GM12873 (cell line): ENCODE data around the gene GPR35.

Source experiments
- TF ChIP-seq, protein P1 (sequence below): IDR thresholded peaks from 2 replicates; pipeline ENCODE4 v1.5.1; 2012; ENCODE audit warnings: low read depth, mild to moderate bottlenecking, moderate library complexity, low read length, control low read depth; ENCODE audit not compliant: insufficient read depth; ENCODE audit errors: missing control alignments

GPR35 gene

DNA sequence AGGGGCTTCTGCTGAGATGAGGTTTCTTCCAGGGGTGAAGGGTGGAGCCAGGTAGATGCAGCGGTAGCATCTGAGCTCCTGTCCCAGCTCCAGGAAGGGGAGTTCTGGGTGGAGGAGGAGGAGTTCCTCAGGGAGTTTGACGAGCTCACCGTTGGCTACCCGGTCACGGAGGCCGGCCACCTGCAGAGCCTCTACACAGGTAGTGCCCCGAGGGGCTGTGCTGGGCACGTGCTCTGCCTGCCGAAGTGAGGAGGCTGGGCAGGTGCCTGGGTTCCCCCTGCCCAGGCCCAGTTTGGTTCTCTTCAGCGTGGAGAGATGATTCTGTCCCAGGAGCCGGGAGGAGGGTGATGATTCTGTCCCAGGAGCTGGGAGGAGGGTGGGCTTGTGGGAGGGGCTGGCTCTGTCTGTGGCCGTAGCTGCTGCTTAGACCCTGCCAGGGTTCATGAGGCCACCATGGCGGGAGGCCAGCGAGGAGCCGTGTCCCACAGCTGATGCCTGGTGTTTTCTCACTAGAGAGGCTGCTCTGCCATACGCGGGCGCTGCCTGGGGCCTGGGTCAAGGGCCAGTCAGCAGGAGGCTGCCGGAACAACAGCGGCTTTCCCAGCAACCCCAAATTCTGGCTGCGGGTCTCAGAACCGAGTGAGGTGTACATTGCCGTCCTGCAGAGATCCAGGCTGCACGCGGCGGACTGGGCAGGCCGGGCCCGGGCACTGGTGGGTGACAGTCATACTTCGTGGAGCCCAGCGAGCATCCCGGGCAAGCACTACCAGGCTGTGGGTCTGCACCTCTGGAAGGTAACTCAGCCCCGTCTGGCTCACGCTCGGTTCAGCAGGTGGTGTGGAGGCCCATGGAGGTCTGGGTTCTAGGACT is 30.5 kb upstream of the GPR35 start:
- TF ChIP-seq, protein P1, sequence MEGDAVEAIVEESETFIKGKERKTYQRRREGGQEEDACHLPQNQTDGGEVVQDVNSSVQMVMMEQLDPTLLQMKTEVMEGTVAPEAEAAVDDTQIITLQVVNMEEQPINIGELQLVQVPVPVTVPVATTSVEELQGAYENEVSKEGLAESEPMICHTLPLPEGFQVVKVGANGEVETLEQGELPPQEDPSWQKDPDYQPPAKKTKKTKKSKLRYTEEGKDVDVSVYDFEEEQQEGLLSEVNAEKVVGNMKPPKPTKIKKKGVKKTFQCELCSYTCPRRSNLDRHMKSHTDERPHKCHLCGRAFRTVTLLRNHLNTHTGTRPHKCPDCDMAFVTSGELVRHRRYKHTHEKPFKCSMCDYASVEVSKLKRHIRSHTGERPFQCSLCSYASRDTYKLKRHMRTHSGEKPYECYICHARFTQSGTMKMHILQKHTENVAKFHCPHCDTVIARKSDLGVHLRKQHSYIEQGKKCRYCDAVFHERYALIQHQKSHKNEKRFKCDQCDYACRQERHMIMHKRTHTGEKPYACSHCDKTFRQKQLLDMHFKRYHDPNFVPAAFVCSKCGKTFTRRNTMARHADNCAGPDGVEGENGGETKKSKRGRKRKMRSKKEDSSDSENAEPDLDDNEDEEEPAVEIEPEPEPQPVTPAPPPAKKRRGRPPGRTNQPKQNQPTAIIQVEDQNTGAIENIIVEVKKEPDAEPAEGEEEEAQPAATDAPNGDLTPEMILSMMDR = no peak

DNA sequence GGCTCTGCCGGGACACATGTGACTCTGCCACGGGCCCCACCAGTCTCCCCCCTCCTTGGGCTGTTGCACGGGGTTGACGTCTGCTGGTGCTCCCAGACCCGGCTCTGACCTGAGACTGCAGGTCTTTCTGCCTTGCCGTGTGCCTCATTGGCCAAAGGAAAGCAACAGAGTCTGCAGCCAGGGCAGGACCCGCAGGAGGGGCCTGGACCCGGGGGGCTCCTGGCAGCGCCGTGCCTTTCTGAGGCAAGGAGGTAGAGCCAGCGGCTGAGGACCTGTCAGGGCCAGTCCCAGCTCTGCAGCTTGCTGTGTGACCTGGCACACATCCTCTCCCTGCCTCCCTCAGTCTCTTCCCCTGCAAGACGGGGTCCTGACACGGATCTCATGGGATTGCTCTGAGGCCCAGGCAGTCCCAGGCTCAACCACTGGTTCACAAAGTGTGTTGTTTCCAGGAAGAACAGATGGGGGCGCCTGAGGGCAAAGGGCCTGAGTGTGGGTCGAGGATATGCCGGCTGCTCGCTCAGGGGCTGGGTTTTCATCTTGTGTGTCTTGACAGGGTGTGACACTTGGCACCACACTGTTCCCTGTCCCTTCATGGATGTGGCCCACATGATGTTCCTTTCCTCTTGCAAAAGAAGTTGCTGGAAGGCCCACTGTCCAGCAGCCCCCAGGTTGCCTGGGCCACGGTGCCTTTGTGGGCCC is 29.8 kb upstream of the GPR35 start:
- TF ChIP-seq, protein P1 = peak; percentile 76

DNA sequence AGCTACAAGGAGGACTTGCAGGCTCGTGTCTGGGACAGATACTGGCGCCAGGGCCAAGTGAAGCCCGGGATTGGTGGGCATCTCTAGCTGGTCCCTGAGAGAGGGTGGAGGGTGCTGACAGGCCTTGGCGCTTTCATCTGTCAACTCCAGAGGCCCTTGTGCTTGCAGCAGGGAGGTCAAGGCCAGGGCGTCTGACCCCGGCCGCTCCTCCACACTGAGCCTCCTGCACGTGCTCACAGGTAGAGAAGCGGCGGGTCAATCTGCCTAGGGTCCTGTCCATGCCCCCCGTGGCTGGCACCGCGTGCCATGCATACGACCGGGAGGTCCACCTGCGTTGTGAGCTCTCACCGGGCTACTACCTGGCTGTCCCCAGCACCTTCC is 29.2 kb upstream of the GPR35 start:
- TF ChIP-seq, protein P1 = no peak

DNA sequence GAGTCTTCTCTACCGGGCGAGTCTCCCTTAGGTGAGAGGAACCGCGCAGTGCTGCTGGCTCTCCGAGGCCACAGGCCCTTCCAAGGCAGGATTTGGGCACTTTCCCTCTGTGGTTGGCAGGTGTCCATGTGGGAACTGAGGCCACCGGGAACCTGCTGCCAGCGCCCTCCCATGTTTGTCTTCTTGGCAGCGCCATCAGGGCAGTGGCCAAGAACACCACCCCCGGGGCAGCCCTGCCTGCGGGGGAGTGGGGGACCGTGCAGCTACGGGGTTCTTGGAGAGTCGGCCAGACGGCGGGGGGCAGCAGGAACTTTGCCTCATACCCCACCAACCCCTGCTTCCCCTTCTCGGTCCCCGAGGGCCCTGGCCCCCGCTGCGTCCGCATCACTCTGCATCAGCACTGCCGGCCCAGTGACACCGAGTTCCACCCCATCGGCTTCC is 28.8 kb upstream of the GPR35 start:
- TF ChIP-seq, protein P1 = no peak

DNA sequence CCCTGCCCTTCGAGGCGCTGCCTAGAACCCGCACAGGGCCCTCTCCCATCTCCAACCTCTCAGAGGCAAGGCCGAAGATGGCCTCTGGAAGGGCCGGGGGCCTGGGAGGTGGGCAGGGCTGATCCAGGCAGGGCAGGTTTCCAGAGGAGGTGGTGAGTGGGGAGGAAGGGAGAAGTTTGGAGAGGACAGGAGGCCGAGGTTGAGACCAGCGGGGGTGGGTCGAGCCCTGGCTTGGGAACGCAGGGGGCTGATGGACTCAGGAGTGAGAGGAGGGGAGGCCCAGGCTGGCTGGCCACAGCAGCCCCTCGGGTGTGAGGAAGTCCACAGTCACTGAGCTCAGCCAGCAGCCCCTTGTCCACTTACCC is 28.2 kb upstream of the GPR35 start:
- TF ChIP-seq, protein P1 = no peak

DNA sequence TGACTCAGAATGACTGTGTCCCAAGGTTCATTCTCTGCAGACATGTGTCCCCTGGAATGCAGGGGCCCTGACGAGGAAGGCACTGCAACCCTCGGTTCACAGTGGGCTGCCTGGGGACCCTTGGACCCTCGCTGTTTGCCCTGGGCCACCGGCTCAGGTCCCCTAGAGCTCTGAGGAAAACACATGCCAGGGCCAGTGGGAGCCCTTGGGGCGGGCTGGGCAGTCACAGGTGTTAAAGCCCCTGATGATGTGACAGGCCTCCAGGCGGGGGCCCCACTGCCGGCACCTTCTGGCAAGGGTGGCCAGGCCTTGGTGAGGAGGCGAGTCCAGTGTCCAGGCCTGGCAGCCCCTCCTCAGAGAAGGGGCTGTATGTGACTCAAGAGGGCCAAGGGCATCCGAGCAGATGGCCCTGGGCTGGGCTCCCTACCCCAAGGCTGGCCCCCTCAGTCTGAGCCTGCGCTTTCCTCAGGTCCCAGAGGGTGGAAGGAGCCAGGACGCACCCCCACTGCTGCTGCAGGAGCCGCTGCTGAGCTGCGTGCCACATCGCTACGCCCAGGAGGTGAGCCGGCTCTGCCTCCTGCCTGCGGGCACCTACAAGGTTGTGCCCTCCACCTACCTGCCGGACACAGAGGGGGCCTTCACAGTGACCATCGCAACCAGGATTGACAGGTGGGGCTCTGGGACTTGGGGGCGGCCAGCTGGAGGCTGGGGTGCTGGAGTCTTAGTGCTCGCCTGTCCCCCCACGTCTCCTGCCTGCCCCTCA is 27.7 kb upstream of the GPR35 start:
- TF ChIP-seq, protein P1 = no peak
